Natural killer cell (primary cell): ENCODE results near the gene ATP8A1. TPM values are rescaled to one million over a fixed set of nuclear protein-coding genes. Genes with fewer than 3 reads are reported as not detected.

Source experiments
- ATAC-seq, 3 donors: fragments of 150-1000 bp in 2 of 3; fragments of 200-7000 bp in 1 of 3; cut with Tn5 transposase; 1 replicate in 1 of 3; 2 replicates in 2 of 3; pipeline ENCODE4 v1.10.0; 2021; ENCODE audit warnings: mild to moderate bottlenecking in 2 of 3, moderate library complexity in 2 of 3
- DNase-seq, 2 donors: peaks; one replicate each; pipeline versions ENCODE4 v3.0.0 to v3.0.0-alpha.2; 2013 to 2021; ENCODE audit warnings: mixed read lengths in 1 of 2
- H3K27ac ChIP-seq: one replicate; pipeline ENCODE4 v1.5.1; 2013; ENCODE audit warnings: mild to moderate bottlenecking, low read length
- H3K27me3 ChIP-seq: one replicate; pipeline ENCODE4 v1.6.1; 2013; ENCODE audit warnings: low read length; ENCODE audit not compliant: control insufficient read depth, insufficient read depth
- H3K36me3 ChIP-seq: one replicate; pipeline ENCODE4 v1.6.1; 2013; ENCODE audit warnings: low read length; ENCODE audit not compliant: control insufficient read depth, insufficient read depth
- H3K4me1 ChIP-seq: one replicate; pipeline ENCODE4 v1.6.1; 2013; ENCODE audit warnings: low read length; ENCODE audit not compliant: control insufficient read depth, insufficient read depth
- H3K4me3 ChIP-seq: one replicate; pipeline ENCODE4 v1.5.1; 2013; ENCODE audit warnings: low read length
- H3K9me3 ChIP-seq: one replicate; pipeline ENCODE4 v1.6.1; 2013; ENCODE audit warnings: low read length; ENCODE audit not compliant: control insufficient read depth, insufficient read depth
- H3K27ac Mint-ChIP-seq, 2 donors: one replicate each; pipeline ENCODE4 v1.8.0; 2022; ENCODE audit warnings: mild to moderate bottlenecking in 2 of 2, mixed read lengths in 2 of 2, moderate library complexity in 1 of 2
- H3K27me3 Mint-ChIP-seq, 2 donors: one replicate each; pipeline ENCODE4 v1.8.0; 2022; ENCODE audit warnings: low read depth in 2 of 2, mixed read lengths in 2 of 2
- H3K36me3 Mint-ChIP-seq: one replicate; pipeline ENCODE4 v1.8.0; 2022; ENCODE audit warnings: mixed read lengths
- H3K4me1 Mint-ChIP-seq, 2 donors: one replicate each; pipeline ENCODE4 v1.8.0; 2022; ENCODE audit warnings: mixed read lengths in 2 of 2
- H3K4me3 Mint-ChIP-seq: one replicate; pipeline ENCODE4 v1.8.0; 2022; ENCODE audit warnings: mild to moderate bottlenecking, moderate library complexity, mixed read lengths
- H3K9me3 Mint-ChIP-seq, 2 donors: one replicate each; pipeline ENCODE4 v1.8.0; 2022; ENCODE audit warnings: mixed read lengths in 2 of 2
- CTCF ChIP-seq: fragments of 200-600 bp; IDR thresholded peaks from one replicate; pipeline ENCODE4 v1.8.0; 2022; ENCODE audit warnings: antibody characterized with exemption
- WGBS: methylation state at CpG from one replicate; pipeline ENCODE4 v1.1.7; 2013; ENCODE audit warnings: missing lambda C conversion rate; ENCODE audit not compliant: insufficient coverage; 5-methylcytosine and 5-hydroxymethylcytosine counted together
- intact Hi-C: fragments of 100-400 bp; cut with micrococcal nuclease; formaldehyde crosslinking; loops from one replicate; pipeline ENCODE4 v1.14.2; 2022
- total RNA-seq, 4 donors: library from RNA; stranded (reverse); fragments of 120-200 nt in 1 of 4; gene quantifications; one replicate each; pipeline versions ENCODE4 v1.2.3 to v1.2.4, GENCODE V29; 2013 to 2022

The ATP8A1 gene
- total RNA-seq, 3 donors from 2014 or later (not counting 1 experiment from before 2014, with no cell fraction given): 84.8 to 156 (median 147) TPM

GRCh38 chr4:42446823-42447222 lies 210.1 kb downstream of the ATP8A1 start:
- Mint-ChIP-seq H3K4me1 (no peaks in the 10 kb centered on the region), H3K27ac (no peak overlapping the region), H3K36me3 (peaks cover 20% of the 10 kb centered on the region), H3K9me3 (no peaks in the 10 kb centered on the region), H3K27me3 (no peaks in the 10 kb centered on the region), H3K4me3 (no peak overlapping the region)
- ATAC-seq (no peak), DNase-seq (no peak)
- Histone ChIP-seq H3K27me3 (no peaks in the 10 kb centered on the region), H3K4me1 (no peaks in the 10 kb centered on the region), H3K36me3 (peaks cover 60% of the 10 kb centered on the region), H3K4me3 (no peak overlapping the region), H3K9me3 (no peaks in the 10 kb centered on the region), H3K27ac (no peak overlapping the region)
- WGBS: 65% methylated on average over 5 of the region's 5 CpGs
- intact Hi-C loops: no loop called here
- no peak for TF ChIP-seq CTCF

- peaks cover 20% of the 10 kb centered on the region for H3K36me3 Mint-ChIP-seq
- TF ChIP-seq CTCF: no peak
- ATAC-seq (no peak), DNase-seq (no peak)
- no peaks in the 10 kb centered on the region for H3K9me3 Mint-ChIP-seq
- H3K4me1 Mint-ChIP-seq: no peaks in the 10 kb centered on the region
- no peak overlapping the region for H3K27ac ChIP-seq
- H3K27ac Mint-ChIP-seq: no peak overlapping the region
- H3K27me3 ChIP-seq: no peaks in the 10 kb centered on the region
- peaks cover 60% of the 10 kb centered on the region for H3K36me3 ChIP-seq
- 94% methylated on average over 4 of the region's 5 CpGs for WGBS
- H3K9me3 ChIP-seq: no peaks in the 10 kb centered on the region
- intact Hi-C loops: no loop called here
- H3K27me3 Mint-ChIP-seq: no peaks in the 10 kb centered on the region
- no peak overlapping the region for H3K4me3 Mint-ChIP-seq
- no peak overlapping the region for H3K4me3 ChIP-seq
- H3K4me1 ChIP-seq: no peaks in the 10 kb centered on the region
Measured at GRCh38 chr4:42445038-42445437, 211.9 kb downstream of the ATP8A1 start.

- no peak overlapping the region for H3K27ac ChIP-seq
- H3K27me3 ChIP-seq: no peaks in the 10 kb centered on the region
- no peak for DNase-seq
- H3K36me3 ChIP-seq: peaks cover 57% of the 10 kb centered on the region
- H3K9me3 ChIP-seq: no peaks in the 10 kb centered on the region
- no peak for ATAC-seq
- Mint-ChIP-seq H3K27me3 (no peaks in the 10 kb centered on the region), H3K9me3 (no peaks in the 10 kb centered on the region), H3K36me3 (peaks cover 30% of the 10 kb centered on the region), H3K27ac (no peak overlapping the region), H3K4me3 (no peak overlapping the region), H3K4me1 (no peaks in the 10 kb centered on the region)
- H3K4me1 ChIP-seq: no peaks in the 10 kb centered on the region
- WGBS: 96% methylated on average over 2 of the region's 2 CpGs
- no peak overlapping the region for H3K4me3 ChIP-seq
- no peak for TF ChIP-seq CTCF
- intact Hi-C loops: no loop called here
Measured at GRCh38 chr4:42442601-42443000, 214.3 kb downstream of the ATP8A1 start.

DNA sequence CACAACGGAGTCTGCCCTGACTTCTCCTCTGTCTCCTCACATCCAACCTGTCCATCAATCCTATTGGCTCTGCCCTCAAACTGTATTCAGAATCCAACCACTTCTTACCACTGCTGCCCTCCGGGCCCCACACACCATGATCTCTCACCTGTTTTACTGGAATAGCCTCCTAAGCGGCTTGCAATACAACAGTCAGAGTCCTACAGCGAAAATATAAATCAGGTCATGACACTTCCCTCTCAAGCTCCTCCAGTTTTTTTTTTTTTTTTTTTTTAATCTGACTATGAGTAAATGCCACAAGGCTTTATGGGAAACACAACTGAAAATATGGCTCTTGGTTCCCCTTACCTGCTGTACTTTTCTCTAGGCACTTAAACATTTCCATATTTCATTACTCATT lies 216.8 kb downstream of the ATP8A1 start:
- peaks cover 36% of the 10 kb centered on the region for H3K36me3 Mint-ChIP-seq
- 95% methylated on average over 4 of the region's 4 CpGs for WGBS
- TF ChIP-seq CTCF: no peak
- no peaks in the 10 kb centered on the region for H3K4me1 Mint-ChIP-seq
- no peak overlapping the region for H3K27ac ChIP-seq
- H3K27me3 Mint-ChIP-seq: no peaks in the 10 kb centered on the region
- no peak overlapping the region for H3K27ac Mint-ChIP-seq
- DNase-seq (no peak), ATAC-seq (no peak)
- H3K9me3 Mint-ChIP-seq: no peaks in the 10 kb centered on the region
- H3K4me3 Mint-ChIP-seq: no peak overlapping the region
- no peak overlapping the region for H3K4me3 ChIP-seq
- no peaks in the 10 kb centered on the region for H3K27me3 ChIP-seq
- no peaks in the 10 kb centered on the region for H3K9me3 ChIP-seq
- H3K36me3 ChIP-seq: peaks cover 55% of the 10 kb centered on the region
- H3K4me1 ChIP-seq: no peaks in the 10 kb centered on the region
- intact Hi-C loops: no loop called here
